ENCODE measurements around the gene ACAP2. TPM values are rescaled to one million over a fixed set of nuclear protein-coding genes. Genes with fewer than 3 reads are reported as not detected.
A peak's percentile ranks its signal among the peaks of the same experiment; 100 is the strongest.

The ACAP2 gene
- polyA plus RNA-seq, 1 donor from 2014 or later = 71.3 TPM

- peaks cover 0 to 4% (median 2%) of the 10 kb centered on the region in 3 donors for H3K9me3 Mint-ChIP-seq
- no peak overlapping the region for H3K27ac Mint-ChIP-seq
- peaks cover 2% of the 10 kb centered on the region for H3K36me3 Mint-ChIP-seq
- H3K27me3 Mint-ChIP-seq = no peaks in the 10 kb centered on the region
- no peak overlapping the region for H3K4me3 Mint-ChIP-seq
- peaks cover 0 to 4% (median under 1%) of the 10 kb centered on the region in 3 donors for H3K4me1 Mint-ChIP-seq
Observed at GRCh38 chr3:195451373-195452015, 8.7 kb upstream of the ACAP2 start.

- peak overlapping the region in 1 of 4 donors; percentile 45 for H3K4me3 Mint-ChIP-seq
- H3K9me3 Mint-ChIP-seq = peaks cover 0 to 4% (median 0%) of the 10 kb centered on the region in 3 donors
- H3K27ac Mint-ChIP-seq = no peak overlapping the region
- H3K36me3 Mint-ChIP-seq = peaks cover 2% of the 10 kb centered on the region
- H3K27me3 Mint-ChIP-seq = no peaks in the 10 kb centered on the region
- peaks cover 0 to 11% (median 7%) of the 10 kb centered on the region in 3 donors for H3K4me1 Mint-ChIP-seq
Observed at GRCh38 chr3:195450731-195451229, 8.0 kb upstream of the ACAP2 start.

- H3K4me3 Mint-ChIP-seq = no peak overlapping the region
- H3K27me3 Mint-ChIP-seq = no peaks in the 10 kb centered on the region
- H3K9me3 Mint-ChIP-seq = no peaks in the 10 kb centered on the region
- H3K36me3 Mint-ChIP-seq = peaks cover 2% of the 10 kb centered on the region
- peaks cover 8 to 24% (median 20%) of the 10 kb centered on the region in 3 donors for H3K4me1 Mint-ChIP-seq
- H3K27ac Mint-ChIP-seq = no peak overlapping the region
Observed at GRCh38 chr3:195448205-195448875, 5.5 kb upstream of the ACAP2 start.

- Mint-ChIP-seq H3K36me3 (peaks cover 2% of the 10 kb centered on the region), H3K4me1 (peaks cover 11 to 27% (median 21%) of the 10 kb centered on the region in 3 donors), H3K4me3 (no peak overlapping the region), H3K9me3 (no peaks in the 10 kb centered on the region), H3K27me3 (no peaks in the 10 kb centered on the region), H3K27ac (no peak overlapping the region)
Observed at GRCh38 chr3:195447201-195447600, 4.4 kb upstream of the ACAP2 start.

- Mint-ChIP-seq H3K27me3 (no peaks in the 10 kb centered on the region), H3K9me3 (no peaks in the 10 kb centered on the region), H3K27ac (peak overlapping the region in 2 of 3 donors; percentile 13 to 22), H3K4me1 (peaks cover 15 to 32% (median 22%) of the 10 kb centered on the region in 3 donors), H3K36me3 (peaks cover 2% of the 10 kb centered on the region), H3K4me3 (no peak overlapping the region)
Observed at GRCh38 chr3:195446359-195446758, 3.5 kb upstream of the ACAP2 start.

GRCh38 chr3:195445885-195446284 is 3.1 kb upstream of the ACAP2 start:
- H3K9me3 Mint-ChIP-seq = no peaks in the 10 kb centered on the region
- no peaks in the 10 kb centered on the region for H3K27me3 Mint-ChIP-seq
- H3K27ac Mint-ChIP-seq = peak overlapping the region in 2 of 3 donors; percentile 13 to 22
- H3K36me3 Mint-ChIP-seq = peaks cover 2% of the 10 kb centered on the region
- H3K4me1 Mint-ChIP-seq = peaks cover 20 to 36% (median 25%) of the 10 kb centered on the region in 3 donors
- peak overlapping the region in 1 of 4 donors; percentile 47 for H3K4me3 Mint-ChIP-seq

- H3K4me1 Mint-ChIP-seq = peaks cover 33 to 43% (median 34%) of the 10 kb centered on the region in 3 donors
Observed at GRCh38 chr3:195443391-195443989, 670 bp upstream of the ACAP2 start.

GRCh38 chr3:195441992-195442572 is 738 bp downstream of the ACAP2 start:
- Mint-ChIP-seq H3K4me3 (peak overlapping the region; percentile 93 to 98 (median 98)), H3K9me3 (no peaks in the 10 kb centered on the region), H3K27ac (peak overlapping the region; percentile 96 to 98 (median 96)), H3K36me3 (no peaks in the 10 kb centered on the region), H3K27me3 (no peaks in the 10 kb centered on the region), H3K4me1 (peaks cover 40 to 46% (median 40%) of the 10 kb centered on the region in 3 donors)

More at GRCh38 chr3:195443391-195443989, 670 bp upstream of the ACAP2 start:
- peak overlapping the region; percentile 58 to 96 (median 92) for H3K27ac Mint-ChIP-seq
- H3K4me3 Mint-ChIP-seq = peak overlapping the region; percentile 93 to 98 (median 98)
- H3K36me3 Mint-ChIP-seq = peaks cover 2% of the 10 kb centered on the region
- H3K9me3 Mint-ChIP-seq = no peaks in the 10 kb centered on the region
- H3K27me3 Mint-ChIP-seq = no peaks in the 10 kb centered on the region

GRCh38 chr3:195441476-195441991 is 1.3 kb downstream of the ACAP2 start:
- H3K36me3 Mint-ChIP-seq = no peaks in the 10 kb centered on the region
- no peaks in the 10 kb centered on the region for H3K27me3 Mint-ChIP-seq
- H3K27ac Mint-ChIP-seq = peak overlapping the region; percentile 96 to 98 (median 96)
- H3K9me3 Mint-ChIP-seq = no peaks in the 10 kb centered on the region
- peaks cover 42 to 47% (median 43%) of the 10 kb centered on the region in 3 donors for H3K4me1 Mint-ChIP-seq
- peak overlapping the region; percentile 93 to 98 (median 98) for H3K4me3 Mint-ChIP-seq

- Mint-ChIP-seq H3K4me1 (peaks cover 39 to 45% (median 43%) of the 10 kb centered on the region in 3 donors), H3K9me3 (no peaks in the 10 kb centered on the region), H3K36me3 (no peaks in the 10 kb centered on the region), H3K27me3 (no peaks in the 10 kb centered on the region), H3K4me3 (peak overlapping the region; percentile 93 to 98 (median 98)), H3K27ac (peak overlapping the region; percentile 96 to 98 (median 96))
Observed at GRCh38 chr3:195441051-195441450, 1.8 kb downstream of the ACAP2 start.

- H3K4me1 Mint-ChIP-seq = peaks cover 40 to 50% (median 41%) of the 10 kb centered on the region in 3 donors
- no peaks in the 10 kb centered on the region for H3K36me3 Mint-ChIP-seq
- H3K9me3 Mint-ChIP-seq = no peaks in the 10 kb centered on the region
- H3K27ac Mint-ChIP-seq = peak overlapping the region in 2 of 3 donors; percentile 10 to 12
- H3K27me3 Mint-ChIP-seq = no peaks in the 10 kb centered on the region
- H3K4me3 Mint-ChIP-seq = peak overlapping the region; percentile 8 to 97 (median 58)
Observed at GRCh38 chr3:195440379-195440778, 2.4 kb downstream of the ACAP2 start.

GRCh38 chr3:195438371-195438770 is 4.4 kb downstream of the ACAP2 start:
- Mint-ChIP-seq H3K27me3 (no peaks in the 10 kb centered on the region), H3K9me3 (no peaks in the 10 kb centered on the region), H3K36me3 (no peaks in the 10 kb centered on the region), H3K4me3 (peak overlapping the region in 1 of 4 donors; percentile 72), H3K27ac (no peak overlapping the region), H3K4me1 (peaks cover 39 to 52% (median 43%) of the 10 kb centered on the region in 3 donors)

- Mint-ChIP-seq H3K27ac (peak overlapping the region in 2 of 3 donors; percentile 1 to 3), H3K27me3 (no peaks in the 10 kb centered on the region), H3K9me3 (peaks cover 0 to 2% (median 0%) of the 10 kb centered on the region in 3 donors), H3K4me3 (no peak overlapping the region), H3K36me3 (peaks cover 2% of the 10 kb centered on the region), H3K4me1 (peaks cover 17 to 59% (median 46%) of the 10 kb centered on the region in 3 donors)
Observed at GRCh38 chr3:195425849-195426248, 17.0 kb downstream of the ACAP2 start.

GRCh38 chr3:195423818-195424217 is 19.0 kb downstream of the ACAP2 start:
- Mint-ChIP-seq H3K9me3 (peaks cover 0 to 2% (median 0%) of the 10 kb centered on the region in 3 donors), H3K27ac (no peak overlapping the region), H3K36me3 (no peaks in the 10 kb centered on the region), H3K4me1 (peaks cover 22 to 51% (median 46%) of the 10 kb centered on the region in 3 donors), H3K4me3 (no peak overlapping the region), H3K27me3 (no peaks in the 10 kb centered on the region)

Data from IgD-negative memory B cell (primary cell).